Colonic mucosa (tissue), 4 donors: ENCODE measurements around the gene EVI5. TPM values are rescaled to one million over a fixed set of nuclear protein-coding genes. Genes with fewer than 3 reads are reported as not detected.

Source experiments
- DNase-seq: peaks from one replicate; pipeline ENCODE4 v3.0.0-alpha.2; 2020
- H3K27ac ChIP-seq: fragments of 200-600 bp; one replicate; pipeline ENCODE4 v1.8.0; 2021
- H3K27me3 ChIP-seq: fragments of 200-600 bp; one replicate; pipeline ENCODE4 v1.8.0; 2021
- H3K36me3 ChIP-seq: fragments of 200-600 bp; one replicate; pipeline ENCODE4 v1.8.0; 2021
- H3K4me1 ChIP-seq: fragments of 200-600 bp; one replicate; pipeline ENCODE4 v1.8.0; 2021; ENCODE audit warnings: mild to moderate bottlenecking
- H3K4me3 ChIP-seq: fragments of 200-600 bp; one replicate; pipeline ENCODE4 v1.8.0; 2021
- H3K9ac ChIP-seq, 2 donors: one replicate each; pipeline ENCODE4 v1.7.0; 2013; ENCODE audit warnings: control low read depth in 2 of 2, low read depth in 2 of 2, low read length in 2 of 2
- H3K9me3 ChIP-seq: fragments of 200-600 bp; one replicate; pipeline ENCODE4 v1.8.0; 2021
- CTCF ChIP-seq: fragments of 200-600 bp; IDR thresholded peaks from one replicate; pipeline ENCODE4 v1.8.0; 2022; ENCODE audit warnings: antibody characterized with exemption, mild to moderate bottlenecking
- intact Hi-C: fragments of 100-400 bp; cut with DNase I; formaldehyde crosslinking; loops from one replicate; pipeline ENCODE4 v1.14.1; 2022
- total RNA-seq, 2 donors: library from RNA; stranded (reverse); fragmentation: NEBNext Ultra II Directional in 1 of 2; extraction: Animal tissue kit (Norgen Biotek cat#: 25700) in 1 of 2; gene quantifications; one replicate each; pipeline ENCODE4 v1.2.1, GENCODE V29; 2021
- donor health status: healthy.
- donor health status: DM: no; HTN: no; CAD: no.
- donor health status: DM: no; HTN: no; CAD: no.

The EVI5 gene
- total RNA-seq, 2 donors from 2014 or later, result 23.9 to 29.0 TPM

GRCh38 chr1:92494485-92495141 lies 290.3 kb downstream of the EVI5 start:
- intact Hi-C loops, result no loop called here
- DNase-seq, result no peak
- H3K27ac ChIP-seq, result no peak overlapping the region
- no peaks in the 10 kb centered on the region for H3K9me3 ChIP-seq
- no peak overlapping the region for H3K9ac ChIP-seq
- no peaks in the 10 kb centered on the region for H3K27me3 ChIP-seq
- no peaks in the 10 kb centered on the region for H3K36me3 ChIP-seq
- TF ChIP-seq CTCF, result no peak
- no peaks in the 10 kb centered on the region for H3K4me1 ChIP-seq
- H3K4me3 ChIP-seq, result no peak overlapping the region

GRCh38 chr1:92493139-92493538 lies 291.8 kb downstream of the EVI5 start:
- no peak overlapping the region for H3K9ac ChIP-seq
- no peaks in the 10 kb centered on the region for H3K4me1 ChIP-seq
- no peak for DNase-seq
- intact Hi-C loops, result no loop called here
- no peaks in the 10 kb centered on the region for H3K27me3 ChIP-seq
- H3K4me3 ChIP-seq, result no peak overlapping the region
- no peak for TF ChIP-seq CTCF
- no peaks in the 10 kb centered on the region for H3K36me3 ChIP-seq
- no peaks in the 10 kb centered on the region for H3K9me3 ChIP-seq
- H3K27ac ChIP-seq, result no peak overlapping the region

- H3K27me3 ChIP-seq, result peaks cover 29% of the 10 kb centered on the region
- H3K9me3 ChIP-seq, result no peaks in the 10 kb centered on the region
- intact Hi-C loops, result loop anchor here (10.0 kb wide), 1 partner anchor 174 kb away; no protein-coding TSS in a partner anchor
- no peaks in the 10 kb centered on the region for H3K36me3 ChIP-seq
- H3K27ac ChIP-seq, result no peak overlapping the region
- peaks cover 17% of the 10 kb centered on the region for H3K4me1 ChIP-seq
- no peak overlapping the region for H3K9ac ChIP-seq
- TF ChIP-seq CTCF, result no peak
- H3K4me3 ChIP-seq, result no peak overlapping the region
- DNase-seq, result no peak
Observed at GRCh38 chr1:92488832-92489231, 296.1 kb downstream of the EVI5 start.

GRCh38 chr1:92488416-92488815 lies 296.5 kb downstream of the EVI5 start:
- no peak overlapping the region for H3K4me3 ChIP-seq
- no peak for DNase-seq
- H3K27me3 ChIP-seq, result peaks cover 33% of the 10 kb centered on the region
- intact Hi-C loops, result loop anchor here (10.0 kb wide), 1 partner anchor 174 kb away; no protein-coding TSS in a partner anchor
- no peaks in the 10 kb centered on the region for H3K9me3 ChIP-seq
- no peak overlapping the region for H3K27ac ChIP-seq
- no peaks in the 10 kb centered on the region for H3K36me3 ChIP-seq
- TF ChIP-seq CTCF, result no peak
- H3K4me1 ChIP-seq, result peaks cover 20% of the 10 kb centered on the region
- H3K9ac ChIP-seq, result no peak overlapping the region

- H3K9ac ChIP-seq, result no peak overlapping the region
- peaks cover 45% of the 10 kb centered on the region for H3K27me3 ChIP-seq
- no peaks in the 10 kb centered on the region for H3K9me3 ChIP-seq
- DNase-seq, result no peak
- no peaks in the 10 kb centered on the region for H3K36me3 ChIP-seq
- H3K27ac ChIP-seq, result peak overlapping the region; percentile 58
- H3K4me3 ChIP-seq, result peak overlapping the region; percentile 63
- no peak for TF ChIP-seq CTCF
- H3K4me1 ChIP-seq, result peaks cover 29% of the 10 kb centered on the region
- intact Hi-C loops, result loop anchor here (10.0 kb wide), 1 partner anchor 172 kb away; no protein-coding TSS in a partner anchor
Observed at GRCh38 chr1:92487078-92487605, 297.8 kb downstream of the EVI5 start.
